NCI-H1930 (cell line): ENCODE data around the gene PAX8.
"Not testable (repeated sequence)": the region's sequence is repeated elsewhere in the genome, so short reads cannot be mapped to it uniquely, and the experiment has no call there.

Source experiments
- DNase-seq, 2 experiments: peaks; one replicate each; lab custom pipeline; 2025; lab: John Stamatoyannopoulos, UW

PAX8 gene

GRCh38 chr2:113288674-113289149 lies 10.0 kb upstream of the PAX8 start:
- DNase-seq, result not testable (repeated sequence)

GRCh38 chr2:113288117-113288673 lies 9.5 kb upstream of the PAX8 start:
- DNase-seq, result not testable (repeated sequence)

GRCh38 chr2:113285816-113286215 lies 7.1 kb upstream of the PAX8 start:
- no peak for DNase-seq

GRCh38 chr2:113284999-113285398 lies 6.3 kb upstream of the PAX8 start:
- not testable (repeated sequence) for DNase-seq

GRCh38 chr2:113284476-113284875 lies 5.8 kb upstream of the PAX8 start:
- DNase-seq, result no peak

GRCh38 chr2:113283704-113284284 lies 5.1 kb upstream of the PAX8 start:
- DNase-seq, result no peak

- no peak for DNase-seq
Measured at GRCh38 chr2:113282747-113283533, 4.2 kb upstream of the PAX8 start.

- no peak for DNase-seq
Measured at GRCh38 chr2:113281910-113282746, 3.4 kb upstream of the PAX8 start.

- DNase-seq, result no peak
Measured at GRCh38 chr2:113278073-113278741, 514 bp downstream of the PAX8 start.

- DNase-seq, result no peak
Measured at GRCh38 chr2:113277474-113278072, 1.1 kb downstream of the PAX8 start.

GRCh38 chr2:113276761-113277425 lies 1.8 kb downstream of the PAX8 start:
- no peak for DNase-seq

GRCh38 chr2:113276216-113276760 lies 2.4 kb downstream of the PAX8 start:
- no peak for DNase-seq

- no peak for DNase-seq
Measured at GRCh38 chr2:113275556-113276215, 3.0 kb downstream of the PAX8 start.

GRCh38 chr2:113274432-113274831 lies 4.3 kb downstream of the PAX8 start:
- DNase-seq, result no peak

GRCh38 chr2:113273981-113274380 lies 4.7 kb downstream of the PAX8 start:
- DNase-seq, result no peak

GRCh38 chr2:113273027-113273551 lies 5.6 kb downstream of the PAX8 start:
- DNase-seq, result no peak

GRCh38 chr2:113272477-113272876 lies 6.2 kb downstream of the PAX8 start:
- DNase-seq, result no peak

GRCh38 chr2:113268621-113269360 lies 9.9 kb downstream of the PAX8 start:
- DNase-seq, result no peak

GRCh38 chr2:113266431-113266830 lies 12.3 kb downstream of the PAX8 start:
- no peak for DNase-seq
